ENCODE measurements around the gene UBXN2A. TPM values are rescaled to one million over a fixed set of nuclear protein-coding genes. Genes with fewer than 3 reads are reported as not detected.

Gene UBXN2A

GRCh38 chr2:24050041-24050979, 110.0 kb downstream of the UBXN2A start:
- Histone ChIP-seq H3K4me3 (ENCODE audit: low read length) (peak overlapping the region; percentile 76), H3K9ac (ENCODE audit: low read depth, low read length) (peak overlapping the region; percentile 54), H3K9me3 (replicated peaks; ENCODE audit: low read length) (no peaks in the 10 kb centered on the region), H3K4me1 (ENCODE audit: control insufficient read depth, insufficient read depth, low read length) (peaks cover 15% of the 10 kb centered on the region), H3K36me3 (ENCODE audit: insufficient read depth, low read length) (no peaks in the 10 kb centered on the region), H3K4me2 (ENCODE audit: low read length) (peak overlapping the region; percentile 91), H3K27me3 (ENCODE audit: control insufficient read depth, insufficient read depth, low read length) (no peaks in the 10 kb centered on the region)

GRCh38 chr2:24051833-24052232, 111.6 kb downstream of the UBXN2A start:
- Histone ChIP-seq H3K4me1 (ENCODE audit: control insufficient read depth, insufficient read depth, low read length) (peaks cover 8% of the 10 kb centered on the region), H3K36me3 (ENCODE audit: insufficient read depth, low read length) (no peaks in the 10 kb centered on the region)

GRCh38 chr2:24052951-24053350, 112.7 kb downstream of the UBXN2A start:
- no peak overlapping the region for H3K9ac ChIP-seq (ENCODE audit: low read depth, low read length)
- H3K27me3 ChIP-seq (ENCODE audit: control insufficient read depth, insufficient read depth, low read length) = no peaks in the 10 kb centered on the region
- no peak overlapping the region for H3K4me2 ChIP-seq (ENCODE audit: low read length)
- no peak overlapping the region for H3K4me3 ChIP-seq (ENCODE audit: low read length)
- no peaks in the 10 kb centered on the region for H3K36me3 ChIP-seq (ENCODE audit: insufficient read depth, low read length)
- H3K4me1 ChIP-seq (ENCODE audit: control insufficient read depth, insufficient read depth, low read length) = peaks cover 5% of the 10 kb centered on the region
- H3K9me3 ChIP-seq (replicated peaks; ENCODE audit: low read length) = no peaks in the 10 kb centered on the region

More at GRCh38 chr2:24051833-24052232, 111.6 kb downstream of the UBXN2A start:
- no peaks in the 10 kb centered on the region for H3K27me3 ChIP-seq (ENCODE audit: control insufficient read depth, insufficient read depth, low read length)
- no peak overlapping the region for H3K4me3 ChIP-seq (ENCODE audit: low read length)
- H3K9me3 ChIP-seq (replicated peaks; ENCODE audit: low read length) = no peaks in the 10 kb centered on the region
- no peak overlapping the region for H3K9ac ChIP-seq (ENCODE audit: low read depth, low read length)
- no peak overlapping the region for H3K4me2 ChIP-seq (ENCODE audit: low read length)

Small RNA genes lying within 50 kb of the gene (small RNA-seq; reads per million reads assigned to genes)
- gene RN7SL610P (not detected), gene RNU6-370P (not detected)
